Activated CD8-positive, alpha-beta T cell treated with anti-CD3 and anti-CD28 coated beads, Interleukin-2, amount 10 ng/mL, durations not matched to agents 7 days and 5 days (primary cell): ENCODE measurements around the gene CDYL2. TPM values are rescaled to one million over a fixed set of nuclear protein-coding genes. Genes with fewer than 3 reads are reported as not detected.

ENCODE experiments used
- ATAC-seq: fragments of 150-1000 bp; cut with Tn5 transposase; one replicate; pipeline ENCODE4 v1.10.0; 2021; ENCODE audit warnings: moderate library complexity
- CTCF ChIA-PET: fragments of 350-600 bp; sonication (Branson Sonifier 250); formaldehyde crosslinking; loops from one replicate; lab custom pipeline; 2021; ENCODE audit warnings: antibody characterized with exemption; lab: Charles Lee
- POLR2A ChIA-PET: fragments of 350-600 bp; sonication (Branson Sonifier 250); formaldehyde crosslinking; loops from one replicate; lab custom pipeline; 2021; ENCODE audit warnings: antibody characterized with exemption; lab: Charles Lee
- DNase-seq: peaks from one replicate; pipeline ENCODE4 v3.0.0-alpha.2; 2020
- H3K27ac Mint-ChIP-seq: one replicate; pipeline ENCODE4 v1.8.0; 2021; ENCODE audit warnings: mild to moderate bottlenecking, mixed read lengths
- H3K27me3 Mint-ChIP-seq: one replicate; pipeline ENCODE4 v1.8.0; 2021; ENCODE audit warnings: low read depth, mixed read lengths
- H3K36me3 Mint-ChIP-seq: one replicate; pipeline ENCODE4 v1.8.0; 2021; ENCODE audit warnings: low read depth, mixed read lengths
- H3K4me1 Mint-ChIP-seq: one replicate; pipeline ENCODE4 v1.8.0; 2021; ENCODE audit warnings: low read depth, mixed read lengths
- H3K4me3 Mint-ChIP-seq: one replicate; pipeline ENCODE4 v1.8.0; 2021; ENCODE audit warnings: mild to moderate bottlenecking, mixed read lengths
- H3K9me3 Mint-ChIP-seq: one replicate; pipeline ENCODE4 v1.8.0; 2022; ENCODE audit warnings: mixed read lengths; ENCODE audit not compliant: insufficient read depth
- total RNA-seq, 2 experiments: library from RNA; stranded (reverse); gene quantifications; one replicate each; pipeline ENCODE4 v1.2.3, GENCODE V29; 2021

Gene CDYL2
- total RNA-seq, 2 experiments from 2014 or later, result 15.5 to 16.5 TPM

- H3K27ac Mint-ChIP-seq, result no peak overlapping the region
- POLR2A ChIA-PET, result no interaction called here
- no peak for DNase-seq
- peaks cover 11% of the 10 kb centered on the region for H3K27me3 Mint-ChIP-seq
- H3K4me3 Mint-ChIP-seq, result no peak overlapping the region
- H3K4me1 Mint-ChIP-seq, result peaks cover 25% of the 10 kb centered on the region
- no peak for ATAC-seq
- H3K36me3 Mint-ChIP-seq, result no peaks in the 10 kb centered on the region
- CTCF ChIA-PET, result interaction anchor here (1.1 to 1.4 kb wide), 2 partner anchors 23 to 30 kb away, joined by 3 to 5 read pairs; no protein-coding TSS in a partner anchor
- no peaks in the 10 kb centered on the region for H3K9me3 Mint-ChIP-seq
Measured at GRCh38 chr16:80557037-80557436, 247.4 kb downstream of the CDYL2 start.

- POLR2A ChIA-PET, result no interaction called here
- Mint-ChIP-seq H3K36me3 (no peaks in the 10 kb centered on the region), H3K4me3 (no peak overlapping the region), H3K4me1 (peaks cover 25% of the 10 kb centered on the region), H3K27me3 (peaks cover 11% of the 10 kb centered on the region), H3K27ac (no peak overlapping the region), H3K9me3 (no peaks in the 10 kb centered on the region)
- CTCF ChIA-PET, result interaction anchor here (1.1 to 1.4 kb wide), 2 partner anchors 24 to 30 kb away, joined by 3 to 5 read pairs; no protein-coding TSS in a partner anchor
- ATAC-seq (no peak), DNase-seq (no peak)
Measured at GRCh38 chr16:80556481-80556880, 247.9 kb downstream of the CDYL2 start.

- no peak overlapping the region for H3K27ac Mint-ChIP-seq
Measured at GRCh38 chr16:80554033-80554432, 250.4 kb downstream of the CDYL2 start.

GRCh38 chr16:80552277-80552676, 252.1 kb downstream of the CDYL2 start:
- Mint-ChIP-seq H3K36me3 (peaks cover 2% of the 10 kb centered on the region), H3K27ac (no peak overlapping the region), H3K27me3 (peaks cover 3% of the 10 kb centered on the region), H3K4me1 (peaks cover 35% of the 10 kb centered on the region), H3K9me3 (no peaks in the 10 kb centered on the region), H3K4me3 (no peak overlapping the region)
- POLR2A ChIA-PET, result no interaction called here
- ATAC-seq (no peak), DNase-seq (no peak)
- CTCF ChIA-PET, result interaction anchor here (0.6 kb wide), 1 partner anchor 114 kb away, joined by 3 read pairs; no protein-coding TSS in a partner anchor

More at GRCh38 chr16:80554033-80554432, 250.4 kb downstream of the CDYL2 start:
- Mint-ChIP-seq H3K4me3 (no peak overlapping the region), H3K36me3 (no peaks in the 10 kb centered on the region), H3K27me3 (peaks cover 8% of the 10 kb centered on the region), H3K9me3 (no peaks in the 10 kb centered on the region), H3K4me1 (peaks cover 25% of the 10 kb centered on the region)
- CTCF ChIA-PET, result interaction anchor here (0.7 to 2.4 kb wide), 5 partner anchors 10 to 37 kb away, joined by 4 to 11 read pairs (median 5); no protein-coding TSS in a partner anchor
- POLR2A ChIA-PET, result interaction anchor here (0.8 kb wide), 1 partner anchor 26 kb away, joined by 3 read pairs; no protein-coding TSS in a partner anchor
- DNase-seq (no peak), ATAC-seq (no peak)

Other genes with a start within 250 kb of the CDYL2 start
- 100 to 1,000 TPM in 1 of 2 experiments, 10 to 100 TPM in 1; 95.9 to 108 TPM for gene CMC2, start 202.3 kb upstream of the CDYL2 start, total RNA-seq
- gene CENPN, start 202.6 kb upstream of the CDYL2 start, total RNA-seq, result 10 to 100 TPM; 65.2 to 67.2 TPM
- 10 to 100 TPM; 23.3 to 27.0 TPM for gene ATMIN, start 231.2 kb upstream of the CDYL2 start, total RNA-seq